ENCODE results near the gene SEMA6C. TPM values are rescaled to one million over a fixed set of nuclear protein-coding genes. Genes with fewer than 3 reads are reported as not detected.
"Not testable (repeated sequence)": the region's sequence is repeated elsewhere in the genome, so short reads cannot be mapped to it uniquely, and the experiment has no call there.

SEMA6C gene
- total and polyA plus RNA-seq, 4 donors, result 6.3 to 9.8 (median 6.5) TPM

- Histone ChIP-seq H3K9me3 (ENCODE audit: control insufficient read depth in 4 of 4, insufficient read depth in 3 of 4, low read length in 3 of 4) (no peaks in the 10 kb centered on the region), H3K27ac (ENCODE audit: low read depth in 1 of 2, low read length in 1 of 2) (no peak overlapping the region), H3K9ac (ENCODE audit: insufficient read depth in 1 of 2, low read length in 2 of 2) (no peak overlapping the region), H3K36me3 (ENCODE audit: control insufficient read depth in 4 of 4, insufficient read depth in 4 of 4, low read length in 4 of 4) (no peaks in the 10 kb centered on the region), H3K4me3 (no peak overlapping the region), H3K27me3 (ENCODE audit: control insufficient read depth in 3 of 3, insufficient read depth in 3 of 3, low read length in 2 of 3) (no peaks in the 10 kb centered on the region), H3K4me1 (ENCODE audit: control insufficient read depth in 5 of 5, insufficient read depth in 5 of 5, low read length in 5 of 5) (peaks cover 3 to 11% (median 5%) of the 10 kb centered on the region in 5 donors)
- 75 to 81% methylated on average over 6 of the region's 6 CpGs for WGBS, 2 donors
- no peak for TF ChIP-seq CTCF (IDR thresholded peaks at IDR 0.05; ENCODE audit: control extremely low read depth, extremely low read depth)
- ATAC-seq (ENCODE audit: insufficient read depth, low FRiP score) (no peak), DNase-seq (no peak)
Measured at GRCh38 chr1:151193304-151193703, 46.9 kb upstream of the SEMA6C start.

GRCh38 chr1:151192047-151192446 is 45.6 kb upstream of the SEMA6C start:
- no peak for TF ChIP-seq CTCF (IDR thresholded peaks at IDR 0.05; ENCODE audit: control extremely low read depth, extremely low read depth)

GRCh38 chr1:151189637-151190445 is 43.4 kb upstream of the SEMA6C start, which contains the start of gene VPS72:
Gene VPS72 (minus strand): TSS chr1:151190197. CDS start chr1:151190121, 76 bp downstream.
- Histone ChIP-seq H3K4me3 (peak within 1 kb of the TSS; percentile 95), H3K27ac (ENCODE audit: low read depth in 1 of 2, low read length in 1 of 2) (peak within 1 kb of the TSS; percentile 63 to 90), H3K9me3 (ENCODE audit: control insufficient read depth in 4 of 4, insufficient read depth in 3 of 4, low read length in 3 of 4) (no peaks in the 10 kb centered on the region), H3K4me1 (ENCODE audit: control insufficient read depth in 5 of 5, insufficient read depth in 5 of 5, low read length in 5 of 5) (peaks cover 1 to 14% (median 5%) of the 10 kb centered on the region in 5 donors), H3K9ac (ENCODE audit: insufficient read depth in 1 of 2, low read length in 2 of 2) (peak within 1 kb of the TSS; percentile 71 to 92), H3K36me3 (ENCODE audit: control insufficient read depth in 4 of 4, insufficient read depth in 4 of 4, low read length in 4 of 4) (peaks cover 0 to 10% (median 4%) of the 10 kb centered on the region in 4 donors), H3K27me3 (ENCODE audit: control insufficient read depth in 3 of 3, insufficient read depth in 3 of 3, low read length in 2 of 3) (no peaks in the 10 kb centered on the region)
- TF ChIP-seq CTCF (IDR thresholded peaks at IDR 0.05; ENCODE audit: control extremely low read depth, extremely low read depth), result peak; percentile 19
- WGBS, 2 donors, result 0% methylated on average over 42 of the region's 42 CpGs
- DNase-seq (peak; percentile 89 to 95 (median 94)), ATAC-seq (ENCODE audit: insufficient read depth, low FRiP score) (peak; percentile 97)

More at GRCh38 chr1:151192047-151192446, 45.6 kb upstream of the SEMA6C start:
- Histone ChIP-seq H3K9me3 (ENCODE audit: control insufficient read depth in 4 of 4, insufficient read depth in 3 of 4, low read length in 3 of 4) (no peaks in the 10 kb centered on the region), H3K27me3 (ENCODE audit: control insufficient read depth in 3 of 3, insufficient read depth in 3 of 3, low read length in 2 of 3) (no peaks in the 10 kb centered on the region), H3K36me3 (ENCODE audit: control insufficient read depth in 4 of 4, insufficient read depth in 4 of 4, low read length in 4 of 4) (no peaks in the 10 kb centered on the region), H3K4me1 (ENCODE audit: control insufficient read depth in 5 of 5, insufficient read depth in 5 of 5, low read length in 5 of 5) (peaks cover 3 to 14% (median 5%) of the 10 kb centered on the region in 5 donors), H3K27ac (ENCODE audit: low read depth in 1 of 2, low read length in 1 of 2) (no peak overlapping the region), H3K4me3 (no peak overlapping the region), H3K9ac (ENCODE audit: insufficient read depth in 1 of 2, low read length in 2 of 2) (no peak overlapping the region)
- WGBS, 2 donors, result 73 to 78% methylated on average over 7 of the region's 7 CpGs
- ATAC-seq (ENCODE audit: insufficient read depth, low FRiP score) (no peak), DNase-seq (no peak)

GRCh38 chr1:151188667-151189066 is 42.2 kb upstream of the SEMA6C start:
- H3K4me3 ChIP-seq; H3K9me3 ChIP-seq (ENCODE audit: control insufficient read depth in 4 of 4, insufficient read depth in 3 of 4, low read length in 3 of 4); H3K27me3 ChIP-seq (ENCODE audit: control insufficient read depth in 3 of 3, insufficient read depth in 3 of 3, low read length in 2 of 3); H3K9ac ChIP-seq (ENCODE audit: insufficient read depth in 1 of 2, low read length in 2 of 2); H3K27ac ChIP-seq (ENCODE audit: low read depth in 1 of 2, low read length in 1 of 2); DNase-seq; ATAC-seq (ENCODE audit: insufficient read depth, low FRiP score): not testable (repeated sequence)
- 71 to 84% methylated on average over 8 of the region's 8 CpGs for WGBS, 2 donors
- H3K4me1 ChIP-seq (ENCODE audit: control insufficient read depth in 5 of 5, insufficient read depth in 5 of 5, low read length in 5 of 5), result peaks cover 1 to 14% (median 5%) of the 10 kb centered on the region in 5 donors
- H3K36me3 ChIP-seq (ENCODE audit: control insufficient read depth in 4 of 4, insufficient read depth in 4 of 4, low read length in 4 of 4), result peaks cover 7 to 18% (median 8%) of the 10 kb centered on the region in 4 donors
